ENCODE data around the gene PAX8. TPM values are rescaled to one million over a fixed set of nuclear protein-coding genes. Genes with fewer than 3 reads are reported as not detected.

PAX8 gene
- total RNA-seq, 6 donors from 2014 or later, result 1.5 to 3.6 (median 2.0) TPM

GRCh38 chr2:113219525-113219888 is 59.2 kb downstream of the PAX8 start:
- H3K9me3 ChIP-seq, result no peaks in the 10 kb centered on the region
- WGBS, 2 donors, result 81 to 84% methylated on average over 5 of the region's 5 CpGs
- no peak for ATAC-seq (ENCODE audit: low FRiP score in 2 of 2)
- H3K27ac ChIP-seq, result peak overlapping the region in 3 of 4 donors; percentile 9 to 68 (median 41)
- no peak for TF ChIP-seq CTCF (IDR thresholded peaks at IDR 0.05)
- no peak for TF ChIP-seq EP300 (IDR thresholded peaks at IDR 0.05)
- TF ChIP-seq POLR2A (IDR thresholded peaks at IDR 0.05), result no peak
- peaks cover 31 to 38% (median 33%) of the 10 kb centered on the region in 4 donors for H3K4me1 ChIP-seq
- H3K27me3 ChIP-seq, result no peaks in the 10 kb centered on the region
- H3K36me3 ChIP-seq, result no peaks in the 10 kb centered on the region
- H3K4me3 ChIP-seq, result no peak overlapping the region
- DNase-seq, result no peak

DNA sequence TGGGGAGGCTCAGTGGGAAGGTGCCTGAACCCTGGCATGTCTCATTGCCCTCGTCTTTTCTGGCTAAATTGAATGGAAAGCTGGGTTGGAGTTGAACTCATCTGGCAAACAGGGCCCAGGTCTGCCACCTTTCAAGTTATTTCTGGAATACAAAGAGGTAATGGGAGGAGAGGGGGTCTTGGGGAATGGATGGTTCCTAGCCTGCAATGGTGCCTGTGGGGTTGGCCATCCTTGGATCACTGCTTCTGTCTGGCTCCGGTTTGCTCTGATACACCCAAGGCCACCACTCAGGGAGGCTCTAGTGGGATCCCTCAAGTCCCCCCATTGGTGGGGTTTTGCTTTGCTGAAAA is 59.7 kb downstream of the PAX8 start:
- Histone ChIP-seq H3K4me3 (no peak overlapping the region), H3K27ac (peak overlapping the region; percentile 40 to 79 (median 54)), H3K4me1 (peaks cover 31 to 38% (median 33%) of the 10 kb centered on the region in 4 donors), H3K36me3 (no peaks in the 10 kb centered on the region), H3K9me3 (no peaks in the 10 kb centered on the region), H3K27me3 (no peaks in the 10 kb centered on the region)
- 83 to 85% methylated on average over 1 to 2 of the region's 2 CpGs for WGBS, 2 donors
- DNase-seq (no peak), ATAC-seq (ENCODE audit: low FRiP score in 2 of 2) (no peak)
- TF ChIP-seq POLR2A (IDR thresholded peaks at IDR 0.05) (no peak), POLR2AphosphoS5 (IDR thresholded peaks at IDR 0.05) (no peak), EP300 (IDR thresholded peaks at IDR 0.05) (no peak), CTCF (IDR thresholded peaks at IDR 0.05) (no peak)

- H3K27me3 ChIP-seq, result no peaks in the 10 kb centered on the region
- 69 to 76% methylated on average over 8 of the region's 8 CpGs for WGBS, 2 donors
- DNase-seq, result peak; percentile 51 to 74
- H3K9me3 ChIP-seq, result no peaks in the 10 kb centered on the region
- peak overlapping the region; percentile 40 to 79 (median 70) for H3K27ac ChIP-seq
- H3K36me3 ChIP-seq, result no peaks in the 10 kb centered on the region
- ATAC-seq (ENCODE audit: low FRiP score in 2 of 2), result peak; percentile 56 to 85
- peaks cover 31 to 38% (median 33%) of the 10 kb centered on the region in 4 donors for H3K4me1 ChIP-seq
- H3K4me3 ChIP-seq, result no peak overlapping the region
- TF ChIP-seq POLR2A (IDR thresholded peaks at IDR 0.05), result no peak
- TF ChIP-seq CTCF (IDR thresholded peaks at IDR 0.05), result no peak
- no peak for TF ChIP-seq POLR2AphosphoS5 (IDR thresholded peaks at IDR 0.05)
- no peak for TF ChIP-seq EP300 (IDR thresholded peaks at IDR 0.05)
Observed at GRCh38 chr2:113218283-113219091, 60.2 kb downstream of the PAX8 start.

- TF ChIP-seq POLR2A (IDR thresholded peaks at IDR 0.05), result no peak
- TF ChIP-seq EP300 (IDR thresholded peaks at IDR 0.05), result no peak
- TF ChIP-seq CTCF (IDR thresholded peaks at IDR 0.05), result no peak
- TF ChIP-seq POLR2AphosphoS5 (IDR thresholded peaks at IDR 0.05), result no peak
- Histone ChIP-seq H3K4me3 (no peak overlapping the region), H3K27ac (peak overlapping the region; percentile 40 to 79 (median 70)), H3K4me1 (peaks cover 32 to 38% (median 35%) of the 10 kb centered on the region in 4 donors), H3K27me3 (no peaks in the 10 kb centered on the region), H3K9me3 (no peaks in the 10 kb centered on the region), H3K36me3 (no peaks in the 10 kb centered on the region)
- ATAC-seq (ENCODE audit: low FRiP score in 2 of 2) (peak; percentile 16 to 51), DNase-seq (peak in 1 of 2 donors; percentile 61)
- 61 to 70% methylated on average over 10 to 15 of the region's 15 CpGs for WGBS, 2 donors
Observed at GRCh38 chr2:113217455-113218282, 61.1 kb downstream of the PAX8 start.
